ENCODE results near the gene LMF2.
A peak's percentile ranks its signal among the peaks of the same experiment; 100 is the strongest.

Gene LMF2

DNA sequence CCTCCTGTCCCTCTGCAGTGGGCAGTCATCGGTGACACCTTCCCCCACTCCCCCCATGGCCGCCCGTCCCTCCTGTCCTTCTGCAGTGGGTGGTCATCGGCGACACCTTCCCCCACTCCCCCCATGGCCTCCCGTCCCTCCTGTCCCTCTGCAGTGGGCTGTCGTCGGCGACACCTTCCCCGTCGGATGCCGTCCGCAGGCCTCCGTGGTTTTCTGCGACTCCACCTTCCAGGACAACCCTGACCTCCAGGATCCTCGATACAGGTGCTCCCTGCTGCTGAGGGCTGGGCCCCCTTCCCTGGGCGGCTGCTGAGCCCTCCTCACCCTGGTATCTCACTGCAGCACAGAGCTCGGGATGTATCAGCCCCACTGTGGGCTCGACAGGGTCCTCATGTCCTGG is 18.6 kb downstream of the LMF2 start:
- Histone ChIP-seq H3K4me1 (ENCODE audit: control insufficient read depth, insufficient read depth, low read depth, low read length) (peaks cover 28% of the 10 kb centered on the region), H3K18ac (ENCODE audit: low read depth in 1 of 2, low read length in 2 of 2) (no peak overlapping the region), H2BK15ac (ENCODE audit: low read depth, poor library complexity, severe bottlenecking) (no peak overlapping the region), H3K27me3 (ENCODE audit: control insufficient read depth in 1 of 2, insufficient read depth in 1 of 2, low read length in 2 of 2) (peaks cover 0 to 46% of the 10 kb centered on the region in 2 experiments), H2BK12ac (ENCODE audit: low read length in 2 of 2) (no peak overlapping the region), H4K91ac (ENCODE audit: low read length) (no peak overlapping the region), H3K4me2 (ENCODE audit: low read length, poor library complexity, severe bottlenecking) (no peak overlapping the region), H3K79me1 (replicated peaks; ENCODE audit: low read length, poor library complexity, severe bottlenecking) (no peaks in the 10 kb centered on the region), H3K9ac (ENCODE audit: low read length) (no peak overlapping the region), H3K23ac (ENCODE audit: low read length in 2 of 2) (no peak overlapping the region), H3K36me3 (ENCODE audit: control insufficient read depth in 1 of 2, insufficient read depth in 2 of 2, low read depth in 1 of 2, low read length in 2 of 2) (peaks cover 0 to 4% of the 10 kb centered on the region in 2 experiments), H2AFZ (ENCODE audit: low read depth, low read length) (no peak overlapping the region), H2BK5ac (ENCODE audit: low read depth, low read length, poor library complexity, severe bottlenecking) (no peak overlapping the region), H2AK5ac (ENCODE audit: low read length, severe bottlenecking) (no peak overlapping the region), H3K9me3 (ENCODE audit: control insufficient read depth, low read length) (no peaks in the 10 kb centered on the region), H3K4me3 (ENCODE audit: insufficient read depth in 1 of 2, low read depth in 1 of 2, low read length in 2 of 2) (no peak overlapping the region), H2BK120ac (ENCODE audit: low read depth, low read length) (no peak overlapping the region), H4K8ac (ENCODE audit: low read length) (no peak overlapping the region), H3K14ac (ENCODE audit: low read length in 2 of 2) (no peak overlapping the region), H3K4ac (ENCODE audit: low read depth in 1 of 2, low read length in 2 of 2) (no peak overlapping the region), H3K27ac (ENCODE audit: low read length, poor library complexity, severe bottlenecking) (no peak overlapping the region)
- no peak for DNase-seq
- 81% methylated on average over 18 of the region's 19 CpGs for WGBS

DNA sequence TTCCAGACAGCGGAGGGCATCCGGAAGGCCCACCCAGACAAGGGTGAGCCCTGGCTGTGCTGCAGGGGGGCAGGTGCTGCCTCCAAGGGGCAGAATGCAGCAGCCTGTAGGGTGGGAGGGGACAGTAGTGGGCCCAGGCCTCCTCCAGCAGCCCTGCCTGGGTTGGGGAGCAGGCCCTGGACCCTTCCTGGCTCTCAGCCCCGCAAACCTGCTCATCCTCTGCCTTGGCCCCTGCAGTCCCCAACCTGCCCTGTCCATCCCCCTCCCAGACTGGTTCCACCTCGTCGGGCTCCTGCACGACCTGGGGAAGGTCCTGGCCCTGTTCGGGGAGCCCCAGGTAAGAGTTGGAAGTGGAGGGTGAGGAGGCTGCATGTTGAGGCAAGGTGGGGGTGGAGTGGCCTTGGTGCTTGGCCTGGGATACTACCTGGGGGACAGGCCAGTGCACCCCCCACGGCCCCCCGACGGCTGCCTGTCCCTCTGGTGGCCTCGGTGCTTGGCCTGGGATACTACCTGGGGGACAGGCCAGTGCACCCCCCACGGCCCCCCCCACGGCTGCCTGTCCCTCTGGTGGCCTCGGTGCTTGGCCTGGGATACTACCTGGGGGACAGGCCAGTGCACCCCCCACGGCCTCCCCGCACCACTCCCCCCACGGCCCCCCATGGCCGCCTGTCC is 19.4 kb downstream of the LMF2 start:
- Histone ChIP-seq H3K79me1 (replicated peaks; ENCODE audit: low read length, poor library complexity, severe bottlenecking) (no peaks in the 10 kb centered on the region), H3K4ac (ENCODE audit: low read depth in 1 of 2, low read length in 2 of 2) (no peak overlapping the region), H2AFZ (ENCODE audit: low read depth, low read length) (no peak overlapping the region), H3K9me3 (ENCODE audit: control insufficient read depth, low read length) (no peaks in the 10 kb centered on the region), H4K8ac (ENCODE audit: low read length) (no peak overlapping the region), H2BK12ac (ENCODE audit: low read length in 2 of 2) (no peak overlapping the region), H3K27ac (ENCODE audit: low read length, poor library complexity, severe bottlenecking) (no peak overlapping the region), H3K4me2 (ENCODE audit: low read length, poor library complexity, severe bottlenecking) (no peak overlapping the region), H3K18ac (ENCODE audit: low read depth in 1 of 2, low read length in 2 of 2) (no peak overlapping the region), H2BK120ac (ENCODE audit: low read depth, low read length) (no peak overlapping the region), H3K4me1 (ENCODE audit: control insufficient read depth, insufficient read depth, low read depth, low read length) (peaks cover 30% of the 10 kb centered on the region), H3K9ac (ENCODE audit: low read length) (no peak overlapping the region), H3K36me3 (ENCODE audit: control insufficient read depth in 1 of 2, insufficient read depth in 2 of 2, low read depth in 1 of 2, low read length in 2 of 2) (peaks cover 0 to 7% of the 10 kb centered on the region in 2 experiments), H3K14ac (ENCODE audit: low read length in 2 of 2) (no peak overlapping the region), H3K4me3 (ENCODE audit: insufficient read depth in 1 of 2, low read depth in 1 of 2, low read length in 2 of 2) (no peak overlapping the region), H3K27me3 (ENCODE audit: control insufficient read depth in 1 of 2, insufficient read depth in 1 of 2, low read length in 2 of 2) (peaks cover 0 to 54% of the 10 kb centered on the region in 2 experiments), H4K91ac (ENCODE audit: low read length) (no peak overlapping the region), H3K23ac (ENCODE audit: low read length in 2 of 2) (no peak overlapping the region), H2BK5ac (ENCODE audit: low read depth, low read length, poor library complexity, severe bottlenecking) (no peak overlapping the region), H2BK15ac (ENCODE audit: low read depth, poor library complexity, severe bottlenecking) (no peak overlapping the region), H2AK5ac (ENCODE audit: low read length, severe bottlenecking) (no peak overlapping the region)
- 88% methylated on average over 9 of the region's 18 CpGs for WGBS
- no peak for DNase-seq

DNA sequence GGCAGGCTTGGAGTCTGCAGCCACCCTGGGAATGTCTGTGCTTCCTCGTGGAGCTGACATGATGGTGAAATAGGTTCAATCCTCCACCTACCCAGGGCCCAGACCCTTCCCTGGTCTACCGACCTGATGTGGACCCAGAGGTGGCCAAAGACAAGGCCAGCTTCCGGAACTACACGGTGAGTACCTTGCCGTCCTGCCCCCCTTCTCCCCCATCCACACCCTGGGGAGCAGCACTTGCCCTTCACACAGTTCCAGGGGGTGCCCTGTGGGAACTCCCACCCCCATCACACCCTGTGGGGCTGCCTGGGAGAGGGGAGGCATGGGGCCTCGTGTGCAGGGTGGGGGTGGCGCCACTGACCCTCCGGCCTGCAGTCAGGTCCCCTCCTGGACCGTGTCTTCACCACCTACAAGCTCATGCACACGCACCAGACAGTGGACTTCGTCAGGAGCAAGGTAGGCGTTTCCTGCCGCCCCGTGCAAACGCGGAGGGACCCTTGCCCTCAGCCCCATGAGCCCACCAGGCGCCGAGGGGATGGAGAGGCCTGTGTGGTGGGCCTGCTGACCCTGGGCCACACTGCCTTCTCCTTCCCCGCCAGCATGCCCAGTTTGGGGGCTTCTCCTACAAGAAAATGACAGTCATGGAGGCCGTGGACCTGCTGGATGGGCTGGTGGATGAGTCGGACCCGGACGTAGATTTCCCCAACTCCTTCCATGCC is 20.1 kb downstream of the LMF2 start:
- Histone ChIP-seq H3K79me1 (replicated peaks; ENCODE audit: low read length, poor library complexity, severe bottlenecking) (no peaks in the 10 kb centered on the region), H3K27me3 (ENCODE audit: control insufficient read depth in 1 of 2, insufficient read depth in 1 of 2, low read length in 2 of 2) (peaks cover 0 to 61% of the 10 kb centered on the region in 2 experiments), H2BK12ac (ENCODE audit: low read length in 2 of 2) (no peak overlapping the region), H2BK120ac (ENCODE audit: low read depth, low read length) (no peak overlapping the region), H3K36me3 (ENCODE audit: control insufficient read depth in 1 of 2, insufficient read depth in 2 of 2, low read depth in 1 of 2, low read length in 2 of 2) (peaks cover 0 to 13% of the 10 kb centered on the region in 2 experiments), H3K4ac (ENCODE audit: low read depth in 1 of 2, low read length in 2 of 2) (no peak overlapping the region), H3K9me3 (ENCODE audit: control insufficient read depth, low read length) (no peaks in the 10 kb centered on the region), H3K27ac (ENCODE audit: low read length, poor library complexity, severe bottlenecking) (no peak overlapping the region), H2AFZ (ENCODE audit: low read depth, low read length) (no peak overlapping the region), H2BK15ac (ENCODE audit: low read depth, poor library complexity, severe bottlenecking) (no peak overlapping the region), H3K23ac (ENCODE audit: low read length in 2 of 2) (no peak overlapping the region), H3K18ac (ENCODE audit: low read depth in 1 of 2, low read length in 2 of 2) (no peak overlapping the region), H3K4me1 (ENCODE audit: control insufficient read depth, insufficient read depth, low read depth, low read length) (peaks cover 30% of the 10 kb centered on the region), H4K91ac (ENCODE audit: low read length) (no peak overlapping the region), H3K4me3 (ENCODE audit: insufficient read depth in 1 of 2, low read depth in 1 of 2, low read length in 2 of 2) (no peak overlapping the region), H3K14ac (ENCODE audit: low read length in 2 of 2) (peak overlapping the region in 1 of 2 experiments; percentile 23), H4K8ac (ENCODE audit: low read length) (peak overlapping the region; percentile 41), H2AK5ac (ENCODE audit: low read length, severe bottlenecking) (peak overlapping the region; percentile 61), H2BK5ac (ENCODE audit: low read depth, low read length, poor library complexity, severe bottlenecking) (no peak overlapping the region), H3K9ac (ENCODE audit: low read length) (no peak overlapping the region), H3K4me2 (ENCODE audit: low read length, poor library complexity, severe bottlenecking) (no peak overlapping the region)
- no peak for DNase-seq
- 91% methylated on average over 23 of the region's 23 CpGs for WGBS

DNA sequence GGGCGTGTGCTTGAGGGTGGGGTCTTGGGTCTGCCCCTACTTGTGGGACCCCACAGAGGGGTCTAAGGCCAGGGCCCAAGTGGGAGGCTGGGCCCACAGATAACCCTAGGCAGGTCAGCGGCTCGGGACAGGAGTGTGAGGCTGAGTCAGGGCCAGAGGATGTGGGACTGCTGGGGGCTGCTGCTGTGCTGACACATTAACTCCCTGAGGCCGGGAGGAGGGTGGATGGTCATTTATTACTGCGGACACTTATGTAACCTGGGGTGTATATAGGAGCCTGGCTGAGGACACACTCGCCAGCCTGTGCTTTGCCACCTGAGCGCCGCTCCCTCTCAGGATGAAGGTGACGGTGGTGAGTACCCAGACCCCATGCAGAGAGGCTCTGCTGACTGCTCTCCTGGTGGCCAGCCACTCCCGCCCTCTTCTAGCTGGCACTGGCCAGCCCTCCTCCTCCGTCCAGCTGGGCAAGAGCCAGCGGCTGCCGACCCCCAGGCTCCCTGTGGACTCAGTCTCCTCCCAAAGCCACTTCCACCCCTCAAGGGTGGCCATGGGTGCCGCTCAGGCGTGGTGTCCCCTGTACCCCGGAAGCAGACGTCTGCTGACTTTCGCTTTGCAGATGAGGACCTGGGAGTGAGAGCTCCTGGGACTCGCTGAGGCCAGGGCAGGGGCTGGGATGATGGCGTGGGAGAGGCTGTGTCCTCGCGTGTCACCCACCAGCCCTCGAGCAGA is 20.8 kb downstream of the LMF2 start, which contains the start of gene MIOX:
MIOX (plus strand) TSS at position 299 of the 729 bp plus-strand sequence; CDS start at position 338, 39 bp downstream.
- H3K14ac ChIP-seq (ENCODE audit: low read length in 2 of 2), result peak within 1 kb of the TSS in 1 of 2 experiments; percentile 26
- H3K36me3 ChIP-seq (ENCODE audit: control insufficient read depth in 1 of 2, insufficient read depth in 2 of 2, low read depth in 1 of 2, low read length in 2 of 2), result peaks cover 0 to 14% of the 10 kb centered on the region in 2 experiments
- H2BK5ac ChIP-seq (ENCODE audit: low read depth, low read length, poor library complexity, severe bottlenecking), result no peak within 1 kb of the TSS
- DNase-seq, result no peak
- no peak within 1 kb of the TSS for H3K23ac ChIP-seq (ENCODE audit: low read length in 2 of 2)
- peaks cover 7 to 68% of the 10 kb centered on the region in 2 experiments for H3K27me3 ChIP-seq (ENCODE audit: control insufficient read depth in 1 of 2, insufficient read depth in 1 of 2, low read length in 2 of 2)
- no peak within 1 kb of the TSS for H3K18ac ChIP-seq (ENCODE audit: low read depth in 1 of 2, low read length in 2 of 2)
- H3K4me3 ChIP-seq (ENCODE audit: insufficient read depth in 1 of 2, low read depth in 1 of 2, low read length in 2 of 2), result peak within 1 kb of the TSS in 1 of 2 experiments; percentile 14
- peaks cover 37% of the 10 kb centered on the region for H3K4me1 ChIP-seq (ENCODE audit: control insufficient read depth, insufficient read depth, low read depth, low read length)
- H2BK12ac ChIP-seq (ENCODE audit: low read length in 2 of 2), result no peak within 1 kb of the TSS
- H4K91ac ChIP-seq (ENCODE audit: low read length), result no peak within 1 kb of the TSS
- H3K79me1 ChIP-seq (replicated peaks; ENCODE audit: low read length, poor library complexity, severe bottlenecking), result no peaks in the 10 kb centered on the region
- H2AK5ac ChIP-seq (ENCODE audit: low read length, severe bottlenecking), result peak within 1 kb of the TSS; percentile 61
- H3K4ac ChIP-seq (ENCODE audit: low read depth in 1 of 2, low read length in 2 of 2), result no peak within 1 kb of the TSS
- peak within 1 kb of the TSS; percentile 55 for H3K4me2 ChIP-seq (ENCODE audit: low read length, poor library complexity, severe bottlenecking)
- H3K9me3 ChIP-seq (ENCODE audit: control insufficient read depth, low read length), result no peaks in the 10 kb centered on the region
- H3K9ac ChIP-seq (ENCODE audit: low read length), result no peak within 1 kb of the TSS
- no peak within 1 kb of the TSS for H3K27ac ChIP-seq (ENCODE audit: low read length, poor library complexity, severe bottlenecking)
- 68% methylated on average over 22 of the region's 23 CpGs for WGBS
- no peak within 1 kb of the TSS for H2BK120ac ChIP-seq (ENCODE audit: low read depth, low read length)
- peak within 1 kb of the TSS; percentile 41 for H4K8ac ChIP-seq (ENCODE audit: low read length)
- H2BK15ac ChIP-seq (ENCODE audit: low read depth, poor library complexity, severe bottlenecking), result no peak within 1 kb of the TSS
- H2AFZ ChIP-seq (ENCODE audit: low read depth, low read length), result no peak within 1 kb of the TSS

Measured in mesenchymal stem cell (in vitro differentiated cells and primary cell).